OCI-LY7 (cell line): ENCODE measurements around the gene PRKG1.

ENCODE experiments used
- EZH2phosphoT487 ChIP-seq: fragments of 200-600 bp; sonication (generic); IDR thresholded peaks from 2 replicates; pipeline ENCODE4 v1.6.1; 2018; ENCODE audit warnings: low read depth, borderline replicate concordance, mild to moderate bottlenecking, mixed run types, antibody characterized with exemption, low read length, moderate library complexity, mixed read lengths
- TF ChIP-seq, protein P1 (sequence below): fragments of 200-600 bp; sonication (generic); conservative IDR thresholded peaks from 2 replicates; pipeline ENCODE4 v1.5.1; 2014; ENCODE audit warnings: mild to moderate bottlenecking, antibody characterized with exemption, low read length, moderate library complexity, mixed read lengths

DNA sequence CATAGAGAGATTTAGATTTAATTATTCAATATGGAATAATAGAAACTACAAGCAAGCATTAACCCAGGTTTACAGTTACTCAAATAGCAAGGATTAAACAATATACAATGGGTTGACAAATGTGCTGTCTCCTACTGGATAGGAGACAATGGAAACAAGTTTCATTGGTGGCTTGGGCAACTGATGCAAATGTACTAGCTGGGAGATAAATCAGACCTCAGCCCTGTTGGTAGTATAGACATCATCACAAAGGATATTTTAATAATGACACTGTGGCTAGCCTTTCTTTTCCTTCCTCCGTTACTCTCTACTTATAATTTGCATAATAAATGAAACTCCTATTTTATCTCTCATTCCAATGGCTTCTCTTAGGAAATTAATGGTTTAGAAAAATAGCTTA, 1143.2 kb downstream of the PRKG1 start:
- TF ChIP-seq, protein P1, sequence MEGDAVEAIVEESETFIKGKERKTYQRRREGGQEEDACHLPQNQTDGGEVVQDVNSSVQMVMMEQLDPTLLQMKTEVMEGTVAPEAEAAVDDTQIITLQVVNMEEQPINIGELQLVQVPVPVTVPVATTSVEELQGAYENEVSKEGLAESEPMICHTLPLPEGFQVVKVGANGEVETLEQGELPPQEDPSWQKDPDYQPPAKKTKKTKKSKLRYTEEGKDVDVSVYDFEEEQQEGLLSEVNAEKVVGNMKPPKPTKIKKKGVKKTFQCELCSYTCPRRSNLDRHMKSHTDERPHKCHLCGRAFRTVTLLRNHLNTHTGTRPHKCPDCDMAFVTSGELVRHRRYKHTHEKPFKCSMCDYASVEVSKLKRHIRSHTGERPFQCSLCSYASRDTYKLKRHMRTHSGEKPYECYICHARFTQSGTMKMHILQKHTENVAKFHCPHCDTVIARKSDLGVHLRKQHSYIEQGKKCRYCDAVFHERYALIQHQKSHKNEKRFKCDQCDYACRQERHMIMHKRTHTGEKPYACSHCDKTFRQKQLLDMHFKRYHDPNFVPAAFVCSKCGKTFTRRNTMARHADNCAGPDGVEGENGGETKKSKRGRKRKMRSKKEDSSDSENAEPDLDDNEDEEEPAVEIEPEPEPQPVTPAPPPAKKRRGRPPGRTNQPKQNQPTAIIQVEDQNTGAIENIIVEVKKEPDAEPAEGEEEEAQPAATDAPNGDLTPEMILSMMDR = no peak
- no peak for TF ChIP-seq EZH2phosphoT487
